Motor neuron (in vitro differentiated cells): Measurements from ENCODE around the gene RPS27A. TPM values are rescaled to one million over a fixed set of nuclear protein-coding genes. Genes with fewer than 3 reads are reported as not detected.
"Not testable (repeated sequence)": the region's sequence is repeated elsewhere in the genome, so short reads cannot be mapped to it uniquely, and the experiment has no call there.

ENCODE experiments used
- ATAC-seq, 8 experiments: fragments of 200-7000 bp; cut with Tn5 transposase; replicated peaks in 6 of 8; 2 replicates each; pipeline ENCODE4 v1.8.0; 2021; ENCODE audit warnings: mild to moderate bottlenecking in 8 of 8, moderate library complexity in 8 of 8
- H3K27ac ChIP-seq, 2 donors: fragments of 250-450 bp; sonication (Bioruptor Pico); 2 replicates each; pipeline ENCODE4 v1.9.0; 2021; ENCODE audit warnings: antibody characterized with exemption in 2 of 2, mild to moderate bottlenecking in 2 of 2, moderate library complexity in 1 of 2
- H3K4me1 ChIP-seq, 2 donors: fragments of 250-450 bp; sonication (Bioruptor Pico); replicated peaks in 1 of 2; 2 replicates each; pipeline ENCODE4 v1.6.1; 2021; ENCODE audit warnings: antibody characterized with exemption in 2 of 2, mild to moderate bottlenecking in 2 of 2, moderate library complexity in 1 of 2
- H3K4me3 ChIP-seq, 5 donors: fragments of 250-450 bp; sonication (Bioruptor Pico); 2 replicates each; pipeline ENCODE4 v1.9.0; 2021; ENCODE audit warnings: antibody characterized with exemption in 5 of 5, mild to moderate bottlenecking in 5 of 5, moderate library complexity in 4 of 5
- WGBS, 10 experiments: fragments of 450-650 bp; shearing (Covaris generic); methylation state at CpG; one replicate each; pipeline ENCODE4 v1.0.0; 2022; 5-methylcytosine and 5-hydroxymethylcytosine counted together
- in situ Hi-C, 9 experiments: fragments of 400-800 bp; cut with MboI; loops; one replicate each; pipeline ENCODE4 v1.15.0; 2021; ENCODE audit warnings: low sequenced_read_pairs in 9 of 9, low pct_unique_long_range_greater_than_20kb in 2 of 9; ENCODE audit not compliant: unreplicated experiment in 9 of 9
- total RNA-seq, 8 experiments: library from RNA; unstranded; fragments of 300-600 nt; gene quantifications; 2 replicates each; pipeline versions ENCODE4 v1.2.3 to v1.2.4, GENCODE V29; 2022

RPS27A gene
- total RNA-seq, 8 experiments from 2014 or later, result 840 to 2,005 (median 1,580) TPM

DNA sequence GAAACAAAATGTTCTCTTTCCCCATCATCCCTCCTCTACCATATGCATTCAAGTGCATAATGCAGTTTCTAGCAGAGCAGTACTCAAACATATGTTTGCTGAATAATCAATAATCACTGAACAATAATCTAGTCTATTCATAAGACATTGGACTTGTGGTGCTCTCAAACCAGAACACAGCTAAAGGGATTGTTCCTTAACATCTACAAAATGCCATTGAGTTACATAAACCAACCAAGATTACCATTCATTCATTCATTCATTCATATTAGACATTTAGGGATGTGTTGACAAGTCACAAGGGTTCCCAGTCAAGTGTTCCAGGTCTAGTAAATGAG lies 4.3 kb upstream of the RPS27A start:
- in situ Hi-C loops, result no loop called here
- no peak overlapping the region for H3K4me3 ChIP-seq
- no peak overlapping the region for H3K27ac ChIP-seq
- peaks cover 3 to 4% of the 10 kb centered on the region in 2 donors for H3K4me1 ChIP-seq
- ATAC-seq, result no peak

DNA sequence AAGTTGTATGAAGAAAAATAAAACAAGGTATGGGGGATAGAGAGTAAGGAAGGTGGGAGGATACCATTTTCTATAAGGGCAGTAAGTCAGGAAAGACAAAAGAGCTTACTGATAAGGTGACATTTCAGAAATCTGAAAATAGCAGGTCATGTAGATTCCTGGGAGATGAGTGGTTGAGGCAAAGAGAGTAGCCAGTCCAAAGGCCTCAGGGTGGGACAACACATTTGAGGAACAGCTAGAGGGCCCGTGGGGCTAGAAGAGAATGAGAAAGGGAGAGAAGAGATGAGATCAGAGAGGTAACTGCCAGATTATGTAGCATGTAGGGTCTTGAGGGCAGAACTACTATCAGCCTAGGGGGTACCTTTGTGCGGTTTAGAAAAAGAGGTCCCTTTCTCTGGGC lies 3.3 kb upstream of the RPS27A start:
- no peak for ATAC-seq
- Histone ChIP-seq H3K4me1 (peaks cover 12% of the 10 kb centered on the region in 2 donors), H3K27ac (no peak overlapping the region), H3K4me3 (no peak overlapping the region)
- WGBS, 10 experiments, result 58 to 100% (median 83%) methylated on average over 1 to 2 of the region's 2 CpGs; no CpG with 5 or more reads in 1 of the 10 experiments
- in situ Hi-C loops, result no loop called here

- peaks cover 12% of the 10 kb centered on the region in 2 donors for H3K4me1 ChIP-seq
- in situ Hi-C loops, result no loop called here
- H3K4me3 ChIP-seq, result no peak overlapping the region
- WGBS, 10 experiments, result 80 to 100% (median 95%) methylated on average over 1 to 3 of the region's 3 CpGs; no CpG with 5 or more reads in 4 of the 10 experiments
- no peak overlapping the region for H3K27ac ChIP-seq
- no peak for ATAC-seq
These were observed 1.9 kb upstream of the RPS27A start for GRCh38 chr2:55230551-55230950.

DNA sequence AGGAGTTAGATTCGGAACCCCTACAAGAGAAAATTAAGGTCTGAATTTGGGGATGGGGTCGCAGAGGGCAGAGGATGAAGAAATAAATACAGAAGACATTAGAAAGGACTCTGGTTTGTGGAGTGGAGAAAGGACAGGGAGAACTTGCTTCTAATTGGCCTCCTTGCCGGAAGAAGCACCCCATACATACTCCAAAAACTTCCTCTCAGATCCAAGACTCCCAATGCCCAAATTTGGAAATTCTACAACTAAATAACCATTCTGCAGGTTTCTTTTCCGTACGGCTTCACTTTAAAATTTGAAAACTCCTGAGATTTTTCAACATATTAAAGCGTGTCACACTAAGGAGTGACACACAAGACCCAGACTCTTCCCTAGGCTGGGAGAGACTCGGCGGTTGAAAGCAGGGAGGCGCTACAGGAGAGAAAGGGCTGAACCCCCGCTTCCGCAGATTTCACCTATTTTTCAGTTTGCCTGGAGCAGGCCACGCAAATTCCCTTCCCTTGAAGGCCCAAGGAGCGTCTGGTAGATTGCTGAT lies 873 bp upstream of the RPS27A start:
- in situ Hi-C loops, result no loop called here
- 0 to 30% (median 8%) methylated on average over 1 to 10 of the region's 13 CpGs for WGBS, 10 experiments
- peak in 4 of 8 experiments; percentile 15 to 45 (median 23) for ATAC-seq
- Histone ChIP-seq H3K4me1 (peaks cover 12% of the 10 kb centered on the region in 2 donors), H3K27ac (peak overlapping the region; percentile 98), H3K4me3 (peak overlapping the region; percentile 57 to 92 (median 77))

- 4 to 17% (median 6%) methylated on average over 3 to 21 of the region's 33 CpGs; no CpG with 5 or more reads in 1 of the 10 experiments for WGBS, 10 experiments
- Histone ChIP-seq H3K27ac (peak overlapping the region; percentile 98), H3K4me3 (peak overlapping the region; percentile 57 to 92 (median 77)), H3K4me1 (peaks cover 12% of the 10 kb centered on the region in 2 donors)
- ATAC-seq, result peak in 2 of 8 experiments; percentile 8 to 9
- in situ Hi-C loops, result no loop called here
These were observed 572 bp downstream of the RPS27A start for GRCh38 chr2:55232863-55233657.

- 33 to 100% (median 82%) methylated on average over 1 to 6 of the region's 7 CpGs; no CpG with 5 or more reads in 1 of the 10 experiments for WGBS, 10 experiments
- Histone ChIP-seq H3K27ac (no peak overlapping the region), H3K4me3 (peak overlapping the region; percentile 57 to 92 (median 77)), H3K4me1 (peaks cover 12% of the 10 kb centered on the region in 2 donors)
- ATAC-seq, result no peak
- in situ Hi-C loops, result no loop called here
These were observed 1.1 kb downstream of the RPS27A start for GRCh38 chr2:55233658-55233940.

GRCh38 chr2:55235724-55236538 lies 3.4 kb downstream of the RPS27A start:
- 77 to 100% (median 93%) methylated on average over 1 to 3 of the region's 3 CpGs; no CpG with 5 or more reads in 1 of the 10 experiments for WGBS, 10 experiments
- in situ Hi-C loops, result no loop called here
- Histone ChIP-seq H3K4me3 (no peak overlapping the region), H3K4me1 (peaks cover 12% of the 10 kb centered on the region in 2 donors), H3K27ac (no peak overlapping the region)
- ATAC-seq, result no peak

DNA sequence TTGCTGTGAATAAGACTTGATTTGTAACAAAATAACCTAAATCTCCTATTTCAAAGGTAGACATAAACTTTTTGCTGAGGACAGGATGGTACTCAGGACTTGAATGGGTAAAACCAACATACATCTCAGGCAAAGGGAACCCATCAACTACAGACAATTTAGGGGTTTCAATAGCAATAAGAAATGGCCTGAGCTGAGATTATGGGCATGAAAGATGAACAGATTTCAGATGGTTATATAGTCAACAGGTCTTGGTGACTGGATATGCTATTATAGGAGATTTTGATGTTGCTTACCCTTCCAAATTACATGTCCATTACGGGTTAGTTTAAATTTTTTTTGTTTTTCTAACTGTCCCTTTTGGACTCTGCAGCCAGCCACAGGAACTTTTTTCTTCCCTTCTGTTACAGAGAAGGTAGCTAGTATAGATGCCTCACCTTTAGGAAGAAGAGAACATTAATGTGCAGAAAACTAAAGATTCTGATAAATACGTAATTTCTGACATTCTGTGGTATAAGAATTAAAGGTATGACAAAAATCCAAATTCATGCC lies 4.6 kb downstream of the RPS27A start:
- in situ Hi-C loops, result no loop called here
- Histone ChIP-seq H3K4me1 (peaks cover 8% of the 10 kb centered on the region in 2 donors), H3K4me3 (no peak overlapping the region), H3K27ac (no peak overlapping the region)
- ATAC-seq, result no peak
- 64 to 100% (median 93%) methylated on average over 1 to 2 of the region's 2 CpGs; no CpG with 5 or more reads in 1 of the 10 experiments for WGBS, 10 experiments

- ATAC-seq, result no peak
- 60 to 95% (median 77%) methylated on average over 1 to 4 of the region's 4 CpGs for WGBS, 10 experiments
- Histone ChIP-seq H3K4me3 (no peak overlapping the region), H3K27ac (no peak overlapping the region), H3K4me1 (no peaks in the 10 kb centered on the region)
- in situ Hi-C loops, result no loop called here
These were observed 7.3 kb downstream of the RPS27A start for GRCh38 chr2:55239656-55240222.

- H3K27ac ChIP-seq, ATAC-seq, H3K4me3 ChIP-seq, H3K4me1 ChIP-seq, in situ Hi-C loops: not testable (repeated sequence)
- WGBS, 10 experiments, result 76 to 100% (median 100%) methylated on average over 2 to 6 of the region's 8 CpGs; no CpG with 5 or more reads in 2 of the 10 experiments
These were observed 9.1 kb downstream of the RPS27A start for GRCh38 chr2:55241582-55241981.

- in situ Hi-C loops, result no loop called here
- 60 to 100% (median 80%) methylated on average over 1 of the region's 1 CpG; no CpG with 5 or more reads in 3 of the 10 experiments for WGBS, 10 experiments
- no peak for ATAC-seq
- H3K4me1 ChIP-seq, result no peaks in the 10 kb centered on the region
- H3K4me3 ChIP-seq, result no peak overlapping the region
- no peak overlapping the region for H3K27ac ChIP-seq
These were observed 10.1 kb downstream of the RPS27A start for GRCh38 chr2:55242617-55243016.

- Histone ChIP-seq H3K4me1 (no peaks in the 10 kb centered on the region), H3K27ac (no peak overlapping the region), H3K4me3 (no peak overlapping the region)
- no peak for ATAC-seq
- WGBS, 10 experiments, result 80 to 100% (median 94%) methylated on average over 3 to 5 of the region's 5 CpGs
- in situ Hi-C loops, result no loop called here
These were observed 12.9 kb downstream of the RPS27A start for GRCh38 chr2:55245411-55245810.

DNA sequence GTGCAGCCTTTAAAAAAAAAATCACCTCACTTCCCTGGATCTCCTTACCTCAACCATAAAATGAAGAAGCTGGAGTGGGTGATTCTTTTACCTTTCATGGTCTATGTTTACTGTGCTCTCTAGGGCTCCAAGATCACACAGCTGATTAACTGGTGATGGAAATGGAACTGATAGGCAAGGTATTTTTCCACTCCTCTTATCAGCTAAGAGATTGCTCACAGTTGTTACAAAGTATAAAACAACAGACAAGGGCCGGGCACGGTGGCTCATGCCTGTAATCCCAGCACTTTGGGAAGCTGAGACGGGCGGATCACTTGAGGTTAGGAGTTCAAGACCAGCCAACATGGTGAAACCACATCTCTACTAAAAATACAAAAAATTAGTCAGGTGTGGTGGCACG lies 14.5 kb downstream of the RPS27A start:
- H3K27ac ChIP-seq, result no peak overlapping the region
- H3K4me1 ChIP-seq, result no peaks in the 10 kb centered on the region
- H3K4me3 ChIP-seq, result no peak overlapping the region
- ATAC-seq, result no peak
- in situ Hi-C loops, result no loop called here
- 80 to 100% (median 96%) methylated on average over 1 to 5 of the region's 5 CpGs; no CpG with 5 or more reads in 4 of the 10 experiments for WGBS, 10 experiments
